WERI-Rb-1 (cell line): ENCODE measurements around the gene CNTNAP2.

Experiments used
- DNase-seq: peaks from one replicate; pipeline ENCODE4 v3.0.0-alpha.2; 2020
- H3K27ac ChIP-seq: fragments of 250-450 bp; sonication (Bioruptor Pico); 2 replicates; pipeline ENCODE4 v1.5.1; 2020; ENCODE audit warnings: mild to moderate bottlenecking, moderate library complexity
- H3K27me3 ChIP-seq: fragments of 250-450 bp; sonication (Bioruptor Pico); 2 replicates; pipeline ENCODE4 v1.5.1; 2021; ENCODE audit warnings: mild to moderate bottlenecking, low read depth, moderate library complexity; ENCODE audit not compliant: insufficient read depth, severe bottlenecking
- H3K36me3 ChIP-seq: fragments of 250-450 bp; sonication (Bioruptor Pico); 2 replicates; pipeline ENCODE4 v1.5.1; 2020; ENCODE audit warnings: mild to moderate bottlenecking, moderate library complexity
- H3K4me3 ChIP-seq: 2 replicates; pipeline ENCODE4 v1.5.1; 2011; ENCODE audit warnings: low read depth, mild to moderate bottlenecking, control low read depth, low read length
- H3K9me3 ChIP-seq: fragments of 250-450 bp; sonication (Bioruptor Pico); 2 replicates; pipeline ENCODE4 v1.5.1; 2021; ENCODE audit warnings: mild to moderate bottlenecking, moderate library complexity; ENCODE audit not compliant: severe bottlenecking
- TF ChIP-seq, protein P1 (sequence below): IDR thresholded peaks from 2 replicates; pipeline ENCODE4 v1.5.1; 2011; ENCODE audit warnings: low read depth, mild to moderate bottlenecking, control low read depth, inconsistent platforms, low read length

CNTNAP2 gene

DNA sequence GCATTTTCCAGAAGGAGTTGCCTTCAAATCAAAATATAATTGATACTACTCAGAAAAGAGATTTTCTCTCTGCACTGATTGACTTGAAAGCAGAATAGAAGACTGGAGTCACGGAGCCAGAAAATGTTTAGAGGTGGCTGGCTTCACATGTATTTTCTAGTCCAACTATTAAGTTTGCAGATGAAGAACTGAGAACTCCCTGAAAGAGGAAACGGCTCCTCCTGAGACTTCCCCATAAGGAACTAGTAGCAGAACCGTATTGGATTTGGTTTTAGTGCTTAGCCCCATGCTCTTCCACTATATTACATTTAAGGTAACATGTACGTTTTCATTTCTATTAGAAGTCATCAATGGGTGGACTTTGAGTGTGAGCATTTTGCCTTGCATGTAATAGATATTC is 946.3 kb downstream of the CNTNAP2 start:
- TF ChIP-seq, protein P1, sequence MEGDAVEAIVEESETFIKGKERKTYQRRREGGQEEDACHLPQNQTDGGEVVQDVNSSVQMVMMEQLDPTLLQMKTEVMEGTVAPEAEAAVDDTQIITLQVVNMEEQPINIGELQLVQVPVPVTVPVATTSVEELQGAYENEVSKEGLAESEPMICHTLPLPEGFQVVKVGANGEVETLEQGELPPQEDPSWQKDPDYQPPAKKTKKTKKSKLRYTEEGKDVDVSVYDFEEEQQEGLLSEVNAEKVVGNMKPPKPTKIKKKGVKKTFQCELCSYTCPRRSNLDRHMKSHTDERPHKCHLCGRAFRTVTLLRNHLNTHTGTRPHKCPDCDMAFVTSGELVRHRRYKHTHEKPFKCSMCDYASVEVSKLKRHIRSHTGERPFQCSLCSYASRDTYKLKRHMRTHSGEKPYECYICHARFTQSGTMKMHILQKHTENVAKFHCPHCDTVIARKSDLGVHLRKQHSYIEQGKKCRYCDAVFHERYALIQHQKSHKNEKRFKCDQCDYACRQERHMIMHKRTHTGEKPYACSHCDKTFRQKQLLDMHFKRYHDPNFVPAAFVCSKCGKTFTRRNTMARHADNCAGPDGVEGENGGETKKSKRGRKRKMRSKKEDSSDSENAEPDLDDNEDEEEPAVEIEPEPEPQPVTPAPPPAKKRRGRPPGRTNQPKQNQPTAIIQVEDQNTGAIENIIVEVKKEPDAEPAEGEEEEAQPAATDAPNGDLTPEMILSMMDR: no peak
- Histone ChIP-seq H3K27me3 (no peaks in the 10 kb centered on the region), H3K9me3 (no peaks in the 10 kb centered on the region), H3K36me3 (no peaks in the 10 kb centered on the region), H3K27ac (no peak overlapping the region), H3K4me3 (no peak overlapping the region)
- no peak for DNase-seq

DNA sequence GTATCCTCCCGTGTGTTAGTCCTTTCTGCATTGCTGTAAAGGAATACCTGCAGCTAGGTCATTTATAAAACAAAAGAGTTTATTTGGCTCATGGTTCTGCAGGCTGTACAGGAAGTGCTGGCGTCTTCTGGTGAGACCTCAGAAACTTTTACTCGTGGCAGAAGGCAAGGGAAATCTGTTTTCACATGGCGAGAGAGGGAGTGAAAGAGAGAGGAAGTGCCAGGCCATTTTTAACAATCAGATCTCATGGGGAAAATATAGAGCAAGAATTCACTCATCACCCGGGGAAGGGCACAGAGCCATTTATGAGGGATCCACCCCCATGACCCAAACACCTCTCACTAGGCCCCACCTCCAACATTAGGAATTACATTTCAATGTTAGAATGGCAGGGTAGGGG is 952.2 kb downstream of the CNTNAP2 start:
- H3K27ac ChIP-seq: no peak overlapping the region
- TF ChIP-seq, protein P1: no peak

DNA sequence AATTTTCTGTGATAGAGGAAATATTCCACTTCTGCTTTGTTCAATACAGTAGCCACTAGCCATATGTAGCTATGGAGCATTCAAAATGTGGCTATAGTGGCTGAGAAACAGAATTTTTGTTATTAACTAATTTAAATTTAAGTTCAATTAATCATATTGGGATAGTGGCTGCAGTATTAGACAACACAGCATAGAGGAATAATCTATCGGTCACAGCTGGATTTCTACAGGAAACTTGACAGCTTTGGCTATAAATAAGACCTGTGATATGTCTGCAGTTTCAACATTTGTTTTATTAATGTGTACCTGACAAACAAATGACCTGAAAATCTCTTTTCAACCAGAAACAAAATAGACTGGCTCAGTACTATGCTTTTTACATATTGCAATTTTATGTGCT is 953.2 kb downstream of the CNTNAP2 start:
- TF ChIP-seq, protein P1: no peak
- H3K4me3 ChIP-seq: no peak overlapping the region
- H3K27me3 ChIP-seq: no peaks in the 10 kb centered on the region
- H3K36me3 ChIP-seq: no peaks in the 10 kb centered on the region
- H3K9me3 ChIP-seq: no peaks in the 10 kb centered on the region
- no peak overlapping the region for H3K27ac ChIP-seq
- DNase-seq: no peak

More for the DNA sequence above, 952.2 kb downstream of the CNTNAP2 start:
- Histone ChIP-seq H3K4me3 (no peak overlapping the region), H3K36me3 (no peaks in the 10 kb centered on the region), H3K27me3 (no peaks in the 10 kb centered on the region), H3K9me3 (no peaks in the 10 kb centered on the region)
- DNase-seq: no peak

DNA sequence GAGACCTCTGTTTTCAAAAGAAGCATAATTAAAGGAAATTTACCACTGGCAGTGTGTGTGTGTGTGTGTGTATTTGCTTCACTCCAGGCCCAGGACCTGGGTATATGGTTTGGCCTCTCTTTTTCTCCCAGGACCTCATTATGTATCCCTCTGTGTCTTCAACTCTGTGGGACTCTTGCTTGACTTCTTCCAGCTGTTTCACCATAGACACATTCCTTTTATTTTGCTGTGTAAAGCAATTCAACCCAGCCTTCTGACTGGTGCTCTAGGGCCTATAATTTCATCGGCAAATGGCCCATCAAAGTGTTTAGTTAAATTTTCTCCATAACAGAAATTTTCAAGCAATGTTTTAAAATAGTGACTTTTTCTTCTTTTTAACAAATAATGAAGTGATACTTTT is 954.3 kb downstream of the CNTNAP2 start:
- H3K36me3 ChIP-seq: no peaks in the 10 kb centered on the region
- H3K9me3 ChIP-seq: no peaks in the 10 kb centered on the region
- no peak overlapping the region for H3K4me3 ChIP-seq
- DNase-seq: no peak
- H3K27me3 ChIP-seq: no peaks in the 10 kb centered on the region
- no peak overlapping the region for H3K27ac ChIP-seq
- TF ChIP-seq, protein P1: no peak

DNA sequence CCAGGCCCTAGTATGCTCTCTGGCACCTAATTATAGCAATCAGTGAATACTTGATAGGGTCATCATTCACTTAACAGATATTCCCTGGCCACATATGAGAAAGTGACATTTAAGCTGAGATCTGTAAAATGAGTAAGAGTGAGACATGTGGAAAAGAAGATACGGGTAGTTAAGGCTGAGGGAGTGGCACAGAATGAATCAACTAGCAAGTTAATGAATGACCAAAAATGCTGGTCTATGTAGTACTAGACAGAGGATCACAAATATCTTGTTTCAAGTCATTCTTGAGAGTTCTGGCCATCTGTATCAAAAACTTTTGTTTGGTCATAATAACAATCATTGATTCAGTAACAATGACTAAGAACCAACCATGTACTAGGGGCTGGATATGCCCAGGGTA is 954.9 kb downstream of the CNTNAP2 start:
- no peak for DNase-seq
- TF ChIP-seq, protein P1: no peak
- H3K9me3 ChIP-seq: no peaks in the 10 kb centered on the region
- H3K27me3 ChIP-seq: no peaks in the 10 kb centered on the region
- no peak overlapping the region for H3K27ac ChIP-seq
- no peaks in the 10 kb centered on the region for H3K36me3 ChIP-seq
- no peak overlapping the region for H3K4me3 ChIP-seq

DNA sequence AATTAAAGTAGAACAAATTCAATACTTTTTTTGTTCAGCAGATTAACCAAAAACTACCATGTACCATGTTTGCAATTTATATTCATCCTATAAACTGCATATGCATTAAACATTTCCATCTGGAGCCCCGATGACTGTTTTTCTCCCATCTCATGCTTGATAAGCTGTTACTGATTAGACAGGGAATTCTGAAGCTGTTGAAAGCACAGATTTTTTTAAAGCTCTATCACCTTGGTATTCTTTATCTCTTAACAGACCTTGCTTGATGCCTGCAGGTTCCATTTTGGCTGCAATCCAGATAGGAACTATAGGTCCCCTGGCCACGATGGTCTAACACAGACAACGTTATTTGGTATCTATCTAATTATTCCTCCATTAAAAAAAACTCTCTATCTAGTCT is 961.7 kb downstream of the CNTNAP2 start:
- no peaks in the 10 kb centered on the region for H3K27me3 ChIP-seq

More for the DNA sequence above, 961.7 kb downstream of the CNTNAP2 start:
- Histone ChIP-seq H3K4me3 (no peak overlapping the region), H3K9me3 (no peaks in the 10 kb centered on the region), H3K27ac (no peak overlapping the region), H3K36me3 (no peaks in the 10 kb centered on the region)
- no peak for DNase-seq
- TF ChIP-seq, protein P1: no peak
